ENCODE data around the gene PRR5L.

PRR5L gene

GRCh38 chr11:36278531-36279282, 17.4 kb upstream of the PRR5L start:
- H3K27ac ChIP-seq, result no peak overlapping the region
- no peak for DNase-seq (ENCODE audit: low read depth, low spot score)

GRCh38 chr11:36280531-36280930, 15.6 kb upstream of the PRR5L start:
- no peak for DNase-seq (ENCODE audit: low read depth, low spot score)
- peak overlapping the region; percentile 17 for H3K27ac ChIP-seq

- DNase-seq (ENCODE audit: low read depth, low spot score), result no peak
- no peak overlapping the region for H3K27ac ChIP-seq
These were observed 14.2 kb upstream of the PRR5L start for GRCh38 chr11:36281850-36282249.

- DNase-seq (ENCODE audit: low read depth, low spot score), result no peak
- H3K27ac ChIP-seq, result no peak overlapping the region
These were observed 13.2 kb upstream of the PRR5L start for GRCh38 chr11:36282926-36283325.

GRCh38 chr11:36288442-36289225, 7.5 kb upstream of the PRR5L start:
- DNase-seq (ENCODE audit: low read depth, low spot score), result no peak
- H3K27ac ChIP-seq, result peak overlapping the region; percentile 13

GRCh38 chr11:36289226-36289852, 6.7 kb upstream of the PRR5L start, which contains the start of gene COMMD9:
Gene COMMD9 (minus strand): TSS chr11:36289424. CDS start chr11:36289412, 12 bp downstream.
- peak; percentile 81 for DNase-seq (ENCODE audit: low read depth, low spot score)
- H3K27ac ChIP-seq, result peak within 1 kb of the TSS; percentile 13

GRCh38 chr11:36292311-36292722, 3.8 kb upstream of the PRR5L start:
- DNase-seq (ENCODE audit: low read depth, low spot score), result no peak
- no peak overlapping the region for H3K27ac ChIP-seq

- no peak overlapping the region for H3K27ac ChIP-seq
- no peak for DNase-seq (ENCODE audit: low read depth, low spot score)
These were observed 926 bp downstream of the PRR5L start for GRCh38 chr11:36296884-36297543.

GRCh38 chr11:36300650-36301049, 4.6 kb downstream of the PRR5L start:
- DNase-seq (ENCODE audit: low read depth, low spot score), result no peak
- no peak overlapping the region for H3K27ac ChIP-seq

- H3K27ac ChIP-seq, result no peak overlapping the region
- no peak for DNase-seq (ENCODE audit: low read depth, low spot score)
These were observed 8.3 kb downstream of the PRR5L start for GRCh38 chr11:36304351-36304750.

GRCh38 chr11:36305047-36305446, 9.0 kb downstream of the PRR5L start:
- DNase-seq (ENCODE audit: low read depth, low spot score), result no peak
- no peak overlapping the region for H3K27ac ChIP-seq

GRCh38 chr11:36306888-36307287, 10.8 kb downstream of the PRR5L start:
- H3K27ac ChIP-seq, result no peak overlapping the region
- DNase-seq (ENCODE audit: low read depth, low spot score), result no peak

GRCh38 chr11:36308577-36308976, 12.5 kb downstream of the PRR5L start:
- no peak overlapping the region for H3K27ac ChIP-seq
- DNase-seq (ENCODE audit: low read depth, low spot score), result no peak

- no peak for DNase-seq (ENCODE audit: low read depth, low spot score)
- H3K27ac ChIP-seq, result no peak overlapping the region
These were observed 13.7 kb downstream of the PRR5L start for GRCh38 chr11:36309779-36310178.

GRCh38 chr11:36311926-36312595, 16.0 kb downstream of the PRR5L start:
- H3K27ac ChIP-seq, result no peak overlapping the region
- no peak for DNase-seq (ENCODE audit: low read depth, low spot score)

- H3K27ac ChIP-seq, result no peak overlapping the region
- peak; percentile 62 for DNase-seq (ENCODE audit: low read depth, low spot score)
These were observed 16.8 kb downstream of the PRR5L start for GRCh38 chr11:36312611-36313472.

- DNase-seq (ENCODE audit: low read depth, low spot score), result no peak
- H3K27ac ChIP-seq, result no peak overlapping the region
These were observed 17.8 kb downstream of the PRR5L start for GRCh38 chr11:36313750-36314433.

GRCh38 chr11:36314434-36314767, 18.3 kb downstream of the PRR5L start:
- no peak for DNase-seq (ENCODE audit: low read depth, low spot score)

GRCh38 chr11:36316049-36316448, 20.0 kb downstream of the PRR5L start:
- no peak overlapping the region for H3K27ac ChIP-seq
- no peak for DNase-seq (ENCODE audit: low read depth, low spot score)

More at GRCh38 chr11:36314434-36314767, 18.3 kb downstream of the PRR5L start:
- H3K27ac ChIP-seq, result no peak overlapping the region
